ENCODE measurements around the gene GTPBP4. TPM values are rescaled to one million over a fixed set of nuclear protein-coding genes. Genes with fewer than 3 reads are reported as not detected.
"Not testable (repeated sequence)": the region's sequence is repeated elsewhere in the genome, so short reads cannot be mapped to it uniquely, and the experiment has no call there.

GTPBP4 gene
- total RNA-seq, 1 donor from 2014 or later = 73.8 TPM

DNA sequence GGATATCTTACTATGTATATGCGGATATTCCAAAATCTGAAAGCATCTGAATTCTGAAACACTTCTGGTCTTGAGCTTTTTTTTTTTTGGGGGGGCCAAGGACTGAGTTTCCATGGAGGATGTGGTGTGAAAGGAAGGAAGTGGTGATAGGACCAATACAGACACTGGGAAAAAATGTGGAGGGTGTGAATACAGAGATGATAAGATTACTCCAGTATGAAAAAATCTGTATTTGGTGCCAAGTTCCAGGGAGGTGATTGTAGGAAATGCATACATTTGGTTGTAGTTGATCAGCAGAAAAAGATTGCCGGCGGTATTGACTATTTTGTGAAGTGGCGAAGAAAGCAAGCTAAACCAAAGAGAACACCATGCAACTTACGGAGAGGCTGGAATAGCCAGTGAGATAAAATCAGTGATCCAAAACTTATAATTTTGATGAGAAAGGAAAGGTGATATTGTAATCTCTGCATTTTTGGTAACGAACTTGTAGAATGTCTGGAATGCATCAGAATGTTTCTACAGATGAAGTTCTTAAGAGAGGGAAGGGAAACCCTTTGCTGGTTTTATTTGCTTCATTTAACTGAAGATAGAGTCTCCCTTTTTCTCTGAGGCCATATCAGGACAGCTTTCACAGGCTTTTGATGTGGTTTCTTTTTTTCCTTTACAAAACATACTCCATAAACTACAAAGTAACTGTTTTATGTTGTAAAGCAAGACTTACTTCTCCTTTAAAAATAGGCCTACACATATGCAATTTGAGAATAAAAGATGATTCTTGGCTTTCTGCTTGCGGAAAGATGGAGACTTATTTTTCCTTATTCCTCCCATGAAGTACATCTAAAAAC is 73.9 kb downstream of the GTPBP4 start:
- TF ChIP-seq, protein P1, sequence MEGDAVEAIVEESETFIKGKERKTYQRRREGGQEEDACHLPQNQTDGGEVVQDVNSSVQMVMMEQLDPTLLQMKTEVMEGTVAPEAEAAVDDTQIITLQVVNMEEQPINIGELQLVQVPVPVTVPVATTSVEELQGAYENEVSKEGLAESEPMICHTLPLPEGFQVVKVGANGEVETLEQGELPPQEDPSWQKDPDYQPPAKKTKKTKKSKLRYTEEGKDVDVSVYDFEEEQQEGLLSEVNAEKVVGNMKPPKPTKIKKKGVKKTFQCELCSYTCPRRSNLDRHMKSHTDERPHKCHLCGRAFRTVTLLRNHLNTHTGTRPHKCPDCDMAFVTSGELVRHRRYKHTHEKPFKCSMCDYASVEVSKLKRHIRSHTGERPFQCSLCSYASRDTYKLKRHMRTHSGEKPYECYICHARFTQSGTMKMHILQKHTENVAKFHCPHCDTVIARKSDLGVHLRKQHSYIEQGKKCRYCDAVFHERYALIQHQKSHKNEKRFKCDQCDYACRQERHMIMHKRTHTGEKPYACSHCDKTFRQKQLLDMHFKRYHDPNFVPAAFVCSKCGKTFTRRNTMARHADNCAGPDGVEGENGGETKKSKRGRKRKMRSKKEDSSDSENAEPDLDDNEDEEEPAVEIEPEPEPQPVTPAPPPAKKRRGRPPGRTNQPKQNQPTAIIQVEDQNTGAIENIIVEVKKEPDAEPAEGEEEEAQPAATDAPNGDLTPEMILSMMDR (IDR thresholded peaks at IDR 0.05) = no peak
- ChIA-PET CTCF (no interaction called here), POLR2A (interaction anchor here (0.6 kb wide), 1 partner anchor 14 kb away, joined by 4 read pairs; no protein-coding TSS in a partner anchor)
- intact Hi-C loops (cut with micrococcal nuclease) = no loop called here
- DNase-seq (no peak), ATAC-seq (ENCODE audit: low read depth) (no peak)
- Mint-ChIP-seq H3K27ac (no peak overlapping the region), H3K36me3 (ENCODE audit: low read depth) (peaks cover 31% of the 10 kb centered on the region), H3K4me1 (peaks cover 39% of the 10 kb centered on the region), H3K9me3 (no peaks in the 10 kb centered on the region), H3K27me3 (no peaks in the 10 kb centered on the region), H3K4me3 (no peak overlapping the region)

DNA sequence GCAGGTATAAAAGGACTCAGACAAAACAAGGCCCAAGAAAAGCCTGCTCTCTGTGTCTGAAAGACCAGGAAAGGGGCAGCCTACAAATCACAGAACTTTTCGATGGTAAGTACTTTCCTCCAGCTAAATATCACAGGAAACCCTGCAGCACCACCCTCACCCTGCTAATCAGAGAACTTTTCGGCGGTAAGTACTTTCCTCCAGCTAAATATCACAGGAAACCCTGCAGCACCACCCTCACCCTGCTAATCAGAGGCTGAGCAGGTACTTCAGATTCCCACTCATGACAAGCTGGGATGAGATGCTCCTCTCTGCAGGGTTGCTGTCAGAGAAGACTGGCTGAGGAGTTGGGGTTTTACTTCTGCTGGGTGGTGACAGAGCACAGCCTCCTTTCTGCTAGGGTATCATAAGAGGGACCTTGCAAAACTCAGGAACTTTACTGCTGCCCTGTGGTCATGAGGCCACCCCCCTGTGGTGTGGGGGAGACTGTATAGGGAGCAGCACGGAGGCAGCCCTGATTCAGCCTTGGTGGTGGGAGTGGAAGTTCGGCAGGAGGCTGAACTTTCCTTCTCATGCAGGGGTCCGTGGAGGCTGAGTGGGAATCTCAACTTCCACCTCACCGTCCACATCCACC is 75.1 kb downstream of the GTPBP4 start:
- Mint-ChIP-seq H3K4me1 (peaks cover 31% of the 10 kb centered on the region), H3K36me3 (ENCODE audit: low read depth) (peaks cover 31% of the 10 kb centered on the region), H3K27me3 (no peaks in the 10 kb centered on the region), H3K4me3 (no peak overlapping the region), H3K9me3 (no peaks in the 10 kb centered on the region), H3K27ac (no peak overlapping the region)
- no peak for DNase-seq
- CTCF ChIA-PET = no interaction called here
- intact Hi-C loops (cut with micrococcal nuclease) = no loop called here
- no peak for ATAC-seq (ENCODE audit: low read depth)
- TF ChIP-seq, protein P1 (IDR thresholded peaks at IDR 0.05) = no peak
- POLR2A ChIA-PET = no interaction called here

DNA sequence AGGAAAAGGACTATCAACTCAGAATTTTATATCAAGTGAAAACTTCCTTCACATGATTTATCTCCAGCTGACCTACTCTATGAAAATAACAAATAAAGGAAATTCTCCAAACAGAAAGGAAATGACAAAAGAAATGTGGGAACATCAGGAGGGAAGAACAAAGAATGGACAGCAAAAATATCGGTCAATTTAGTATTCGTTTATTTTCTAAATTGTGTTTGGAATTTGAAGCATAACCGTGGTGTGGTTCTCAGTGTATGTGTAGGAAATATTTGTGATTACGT is 76.7 kb downstream of the GTPBP4 start:
- Mint-ChIP-seq H3K9me3 (no peaks in the 10 kb centered on the region), H3K27ac (no peak overlapping the region), H3K36me3 (ENCODE audit: low read depth) (peaks cover 29% of the 10 kb centered on the region), H3K4me1 (peaks cover 30% of the 10 kb centered on the region), H3K27me3 (no peaks in the 10 kb centered on the region), H3K4me3 (no peak overlapping the region)
- POLR2A ChIA-PET = no interaction called here
- TF ChIP-seq, protein P1 (IDR thresholded peaks at IDR 0.05) = no peak
- intact Hi-C loops (cut with micrococcal nuclease) = no loop called here
- DNase-seq (no peak), ATAC-seq (ENCODE audit: low read depth) (no peak)
- CTCF ChIA-PET = interaction anchor here (0.9 kb wide), 1 partner anchor 13 kb away, joined by 3 read pairs; no protein-coding TSS in a partner anchor

DNA sequence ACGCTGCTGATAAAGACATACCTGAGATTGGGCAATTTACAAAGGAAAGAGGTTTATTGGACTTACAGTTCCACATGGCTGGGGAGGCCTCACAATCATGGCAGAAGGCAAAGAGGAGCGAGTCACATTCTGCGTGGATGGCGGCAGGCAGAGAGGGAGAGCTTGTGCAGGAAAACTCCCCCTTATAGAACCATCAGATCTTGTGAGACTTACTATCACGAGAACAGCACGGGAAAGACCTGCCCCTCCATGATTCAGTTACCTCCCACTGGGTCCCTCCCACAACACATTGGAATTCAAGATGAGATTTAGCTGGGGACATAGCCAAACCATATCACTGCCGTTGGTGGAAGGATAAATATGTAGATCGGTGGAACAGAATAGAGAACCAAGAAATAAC is 78.5 kb downstream of the GTPBP4 start:
- H3K27ac Mint-ChIP-seq; POLR2A ChIA-PET; ATAC-seq (ENCODE audit: low read depth); H3K9me3 Mint-ChIP-seq; CTCF ChIA-PET; intact Hi-C loops (cut with micrococcal nuclease); DNase-seq; H3K27me3 Mint-ChIP-seq; H3K4me3 Mint-ChIP-seq: not testable (repeated sequence)
- peaks cover 23% of the 10 kb centered on the region for H3K36me3 Mint-ChIP-seq (ENCODE audit: low read depth)
- peaks cover 19% of the 10 kb centered on the region for H3K4me1 Mint-ChIP-seq

DNA sequence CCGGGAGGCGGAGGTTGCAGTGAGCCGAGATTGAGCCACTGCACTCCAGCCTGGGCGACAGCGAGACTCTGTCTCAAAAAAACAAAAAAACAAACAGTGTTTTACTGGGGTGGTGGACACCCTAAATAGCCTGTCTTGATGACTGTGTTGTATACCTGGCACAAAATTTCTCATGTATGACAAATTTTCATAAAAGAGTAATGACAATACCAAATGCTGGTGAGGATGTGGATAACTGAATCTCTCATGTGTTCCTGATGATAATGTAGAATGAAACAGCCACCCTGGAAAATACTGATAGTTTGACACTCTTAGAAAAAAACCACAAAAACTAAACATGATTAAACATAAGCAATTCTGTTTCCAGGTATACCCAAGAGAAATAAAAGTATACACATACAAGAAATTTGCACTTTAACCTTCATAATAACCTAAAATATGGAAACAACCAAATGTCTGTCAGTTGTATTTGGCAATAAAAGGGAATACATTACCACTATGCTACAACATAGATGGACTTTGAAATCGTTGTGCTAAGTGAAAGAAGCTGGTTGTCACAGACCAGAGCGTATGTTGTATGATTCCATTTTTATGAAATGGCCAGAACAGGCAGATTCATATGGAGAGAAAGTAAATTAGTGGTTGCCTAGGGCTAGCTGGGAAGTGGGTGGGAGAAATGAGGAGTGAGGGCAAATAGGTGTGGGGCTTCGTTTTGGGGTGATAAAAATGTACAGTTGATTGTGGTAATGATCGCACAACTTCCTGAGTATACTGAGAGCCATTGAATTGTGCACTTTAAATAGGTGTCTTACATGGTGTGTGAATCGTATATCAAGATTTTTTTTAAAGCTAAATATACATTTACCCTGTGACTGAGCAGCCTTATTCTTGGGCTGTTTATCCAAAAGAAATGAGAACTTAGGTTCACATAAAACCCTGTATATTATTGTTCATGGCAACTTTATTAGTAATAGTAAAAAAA is 80.4 kb downstream of the GTPBP4 start:
- POLR2A ChIA-PET = interaction anchor here (2.1 kb wide), 1 partner anchor 20 kb away, joined by 7 read pairs; the partner anchor contains the start of gene IDI1
- TF ChIP-seq, protein P1 (IDR thresholded peaks at IDR 0.05) = no peak
- CTCF ChIA-PET = no interaction called here
- peaks cover 18% of the 10 kb centered on the region for H3K36me3 Mint-ChIP-seq (ENCODE audit: low read depth)
- intact Hi-C loops (cut with micrococcal nuclease) = no loop called here
- H3K4me3 Mint-ChIP-seq = no peak overlapping the region
- H3K27ac Mint-ChIP-seq = no peak overlapping the region
- ATAC-seq (ENCODE audit: low read depth) = no peak
- H3K9me3 Mint-ChIP-seq = no peaks in the 10 kb centered on the region
- H3K4me1 Mint-ChIP-seq = peaks cover 16% of the 10 kb centered on the region
- no peak for DNase-seq
- H3K27me3 Mint-ChIP-seq = no peaks in the 10 kb centered on the region

Other genes with a start within 250 kb of the GTPBP4 start
- gene LARP4B, start 56.7 kb upstream of the GTPBP4 start, total RNA-seq = 98.2 and 103 TPM in 2 replicates
- not detected in 2 replicates for gene IDI2, start 37.4 kb downstream of the GTPBP4 start, total RNA-seq
- gene IDI1, start 60.7 kb downstream of the GTPBP4 start, total RNA-seq = 75.8 and 79.8 TPM in 2 replicates
- gene WDR37, start 68.0 kb downstream of the GTPBP4 start, total RNA-seq = 16.2 and 20.0 TPM in 2 replicates